ENCODE results near the gene IQCE. TPM values are rescaled to one million over a fixed set of nuclear protein-coding genes. Genes with fewer than 3 reads are reported as not detected.

IQCE gene
- total and polyA plus RNA-seq, 2 donors (not counting 1 experiment from before 2014, with no cell fraction given) = 3.5 to 9.5 TPM

DNA sequence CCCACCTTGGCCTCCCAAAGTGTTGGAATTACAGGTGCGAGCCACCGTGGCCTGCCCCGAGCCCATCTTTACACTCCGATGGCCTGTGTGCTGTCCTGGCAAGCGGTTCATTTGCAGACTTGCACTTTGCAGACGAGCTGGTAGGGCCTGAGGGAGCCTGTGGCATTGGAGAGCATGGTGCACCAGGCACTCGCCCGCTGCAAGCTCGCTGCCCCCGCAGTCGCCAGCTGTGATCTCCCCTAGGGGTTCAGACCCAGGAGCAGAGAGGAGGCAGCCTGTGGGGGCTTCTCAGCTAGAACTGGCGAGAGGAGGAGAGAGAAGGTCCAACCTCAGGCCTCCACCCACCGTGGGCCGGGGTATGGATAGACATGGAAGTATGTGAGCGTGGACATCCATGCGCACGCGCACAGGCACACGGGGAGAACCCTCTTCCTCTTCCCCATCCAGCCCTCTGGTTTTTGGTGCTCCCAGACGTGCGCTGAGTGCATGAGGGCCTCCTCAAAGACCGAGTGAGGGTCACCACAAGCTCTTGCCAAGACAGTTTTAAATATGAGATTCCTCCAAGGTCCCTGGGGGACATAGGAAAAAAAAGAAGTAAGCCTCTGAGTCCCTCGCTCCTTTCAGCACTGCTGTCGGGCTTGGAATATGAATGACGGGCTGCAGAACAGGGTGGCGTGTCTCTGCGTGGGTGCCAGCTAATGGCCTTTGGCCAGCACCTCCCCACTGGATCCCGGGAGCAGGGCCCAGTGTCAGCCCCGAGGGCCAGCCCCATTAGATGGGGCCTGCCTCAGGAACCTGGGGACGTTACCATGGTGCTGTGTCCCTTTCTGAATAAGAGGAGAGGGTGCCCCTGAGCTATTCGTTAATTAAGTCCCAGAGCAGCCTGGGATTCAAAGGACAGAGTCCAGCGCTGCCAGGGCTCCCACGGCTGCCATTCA, 57.9 kb downstream of the IQCE start:
- Histone ChIP-seq H2AFZ (ENCODE audit: insufficient read depth, low read depth, low read length, poor library complexity, severe bottlenecking) (no peak overlapping the region), H3K4me1 (ENCODE audit: control insufficient read depth in 2 of 2, insufficient read depth in 2 of 2, low read length in 2 of 2) (peaks cover 3 to 10% of the 10 kb centered on the region in 2 donors), H3K79me2 (ENCODE audit: control insufficient read depth, insufficient read depth, low read length) (no peaks in the 10 kb centered on the region), H4K20me1 (ENCODE audit: control insufficient read depth, insufficient read depth, low read length, poor library complexity, severe bottlenecking) (no peaks in the 10 kb centered on the region), H3K4me2 (replicated peaks; ENCODE audit: low read depth, low read length, poor library complexity, severe bottlenecking) (no peak overlapping the region), H3K9ac (ENCODE audit: low read length) (no peak overlapping the region), H3K27me3 (replicated peaks in 1 of 4; ENCODE audit: control extremely low read depth in 1 of 4, control insufficient read depth in 3 of 4, insufficient read depth in 4 of 4, low read length in 3 of 4) (no peaks in the 10 kb centered on the region), H3K36me3 (replicated peaks in 1 of 2; ENCODE audit: control extremely low read depth in 1 of 2, control insufficient read depth in 1 of 2, extremely low read depth in 1 of 2, insufficient read depth in 2 of 2, low read length in 1 of 2) (no peaks in the 10 kb centered on the region), H3K4me3 (ENCODE audit: control extremely low read depth in 1 of 5, extremely low read depth in 1 of 5, insufficient read depth in 1 of 5, low read depth in 2 of 5, low read length in 4 of 5) (no peak overlapping the region), H3K9me3 (ENCODE audit: control extremely low read depth in 1 of 3, control insufficient read depth in 2 of 3, insufficient read depth in 1 of 3, low read length in 2 of 3) (no peaks in the 10 kb centered on the region), H3K27ac (ENCODE audit: low read length in 2 of 2) (no peak overlapping the region)
- DNase-seq (no peak), ATAC-seq (ENCODE audit: low read depth) (no peak)
- intact Hi-C loops (cut with micrococcal nuclease) = no loop called here
- WGBS (ENCODE audit: insufficient coverage) = 94% methylated on average over 30 of the region's 33 CpGs
- ChIA-PET POLR2A (no interaction called here), CTCF (no interaction called here)
- no peaks in the 10 kb centered on the region for H3K27me3 Mint-ChIP-seq
- H3K9me3 Mint-ChIP-seq (ENCODE audit: insufficient read depth) = no peaks in the 10 kb centered on the region
- no peak overlapping the region for H3K4me3 Mint-ChIP-seq
- TF ChIP-seq EZH2 (IDR thresholded peaks at IDR 0.05; ENCODE audit: borderline replicate concordance, insufficient read depth, low read depth, low read length, poor library complexity, severe bottlenecking) = no peak
- TF ChIP-seq, protein P1, sequence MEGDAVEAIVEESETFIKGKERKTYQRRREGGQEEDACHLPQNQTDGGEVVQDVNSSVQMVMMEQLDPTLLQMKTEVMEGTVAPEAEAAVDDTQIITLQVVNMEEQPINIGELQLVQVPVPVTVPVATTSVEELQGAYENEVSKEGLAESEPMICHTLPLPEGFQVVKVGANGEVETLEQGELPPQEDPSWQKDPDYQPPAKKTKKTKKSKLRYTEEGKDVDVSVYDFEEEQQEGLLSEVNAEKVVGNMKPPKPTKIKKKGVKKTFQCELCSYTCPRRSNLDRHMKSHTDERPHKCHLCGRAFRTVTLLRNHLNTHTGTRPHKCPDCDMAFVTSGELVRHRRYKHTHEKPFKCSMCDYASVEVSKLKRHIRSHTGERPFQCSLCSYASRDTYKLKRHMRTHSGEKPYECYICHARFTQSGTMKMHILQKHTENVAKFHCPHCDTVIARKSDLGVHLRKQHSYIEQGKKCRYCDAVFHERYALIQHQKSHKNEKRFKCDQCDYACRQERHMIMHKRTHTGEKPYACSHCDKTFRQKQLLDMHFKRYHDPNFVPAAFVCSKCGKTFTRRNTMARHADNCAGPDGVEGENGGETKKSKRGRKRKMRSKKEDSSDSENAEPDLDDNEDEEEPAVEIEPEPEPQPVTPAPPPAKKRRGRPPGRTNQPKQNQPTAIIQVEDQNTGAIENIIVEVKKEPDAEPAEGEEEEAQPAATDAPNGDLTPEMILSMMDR (IDR thresholded peaks at IDR 0.05) = no peak
- no peak overlapping the region for H3K27ac Mint-ChIP-seq
- peaks cover 11% of the 10 kb centered on the region for H3K4me1 Mint-ChIP-seq

DNA sequence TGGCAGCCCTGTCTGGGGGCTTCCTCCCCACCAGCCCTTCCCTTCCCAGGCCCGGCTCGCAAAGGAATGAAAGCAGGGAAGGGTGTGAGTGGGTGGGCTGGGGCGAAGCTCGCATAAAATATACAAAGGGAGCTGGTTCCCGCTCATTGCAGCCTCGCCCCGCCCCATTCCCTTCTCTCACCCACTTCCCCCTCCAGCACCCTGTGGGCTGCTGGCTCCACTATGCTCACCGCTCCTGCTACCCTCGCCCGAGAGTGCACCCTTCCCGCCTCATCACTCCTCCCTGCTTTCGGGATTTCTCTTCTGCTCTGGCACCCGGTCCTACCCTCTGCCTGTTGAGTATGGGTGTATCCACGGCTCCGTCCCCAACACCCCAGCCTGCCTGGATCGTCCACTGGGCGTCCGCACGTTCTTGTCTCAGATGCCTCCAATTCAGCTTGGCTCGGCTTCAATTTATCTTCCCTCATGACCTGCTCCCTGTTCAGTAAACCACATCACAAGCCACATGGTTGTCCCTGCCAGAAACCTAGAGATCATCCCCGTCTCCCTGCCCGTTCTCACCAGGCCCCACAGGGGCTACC, 58.6 kb downstream of the IQCE start:
- H3K9me3 Mint-ChIP-seq (ENCODE audit: insufficient read depth) = no peaks in the 10 kb centered on the region
- intact Hi-C loops (cut with micrococcal nuclease) = no loop called here
- H3K27ac Mint-ChIP-seq = no peak overlapping the region
- Histone ChIP-seq H3K79me2 (ENCODE audit: control insufficient read depth, insufficient read depth, low read length) (no peaks in the 10 kb centered on the region), H4K20me1 (ENCODE audit: control insufficient read depth, insufficient read depth, low read length, poor library complexity, severe bottlenecking) (no peaks in the 10 kb centered on the region), H3K27me3 (replicated peaks in 1 of 4; ENCODE audit: control extremely low read depth in 1 of 4, control insufficient read depth in 3 of 4, insufficient read depth in 4 of 4, low read length in 3 of 4) (no peaks in the 10 kb centered on the region), H2AFZ (ENCODE audit: insufficient read depth, low read depth, low read length, poor library complexity, severe bottlenecking) (no peak overlapping the region), H3K36me3 (replicated peaks in 1 of 2; ENCODE audit: control extremely low read depth in 1 of 2, control insufficient read depth in 1 of 2, extremely low read depth in 1 of 2, insufficient read depth in 2 of 2, low read length in 1 of 2) (no peaks in the 10 kb centered on the region), H3K9ac (ENCODE audit: low read length) (no peak overlapping the region), H3K4me1 (ENCODE audit: control insufficient read depth in 2 of 2, insufficient read depth in 2 of 2, low read length in 2 of 2) (peaks cover 3 to 10% of the 10 kb centered on the region in 2 donors), H3K9me3 (ENCODE audit: control extremely low read depth in 1 of 3, control insufficient read depth in 2 of 3, insufficient read depth in 1 of 3, low read length in 2 of 3) (no peaks in the 10 kb centered on the region), H3K27ac (ENCODE audit: low read length in 2 of 2) (no peak overlapping the region), H3K4me3 (ENCODE audit: control extremely low read depth in 1 of 5, extremely low read depth in 1 of 5, insufficient read depth in 1 of 5, low read depth in 2 of 5, low read length in 4 of 5) (no peak overlapping the region), H3K4me2 (replicated peaks; ENCODE audit: low read depth, low read length, poor library complexity, severe bottlenecking) (no peak overlapping the region)
- WGBS (ENCODE audit: insufficient coverage) = 84% methylated on average over 18 of the region's 22 CpGs
- ChIA-PET CTCF (no interaction called here), POLR2A (no interaction called here)
- TF ChIP-seq, protein P1 (IDR thresholded peaks at IDR 0.05) = no peak
- no peak for TF ChIP-seq EZH2 (IDR thresholded peaks at IDR 0.05; ENCODE audit: borderline replicate concordance, insufficient read depth, low read depth, low read length, poor library complexity, severe bottlenecking)
- DNase-seq (no peak), ATAC-seq (ENCODE audit: low read depth) (no peak)
- H3K4me3 Mint-ChIP-seq = no peak overlapping the region
- no peaks in the 10 kb centered on the region for H3K27me3 Mint-ChIP-seq
- H3K4me1 Mint-ChIP-seq = peaks cover 11% of the 10 kb centered on the region
